Fibroblast of skin of scalp (primary cell): ENCODE data around the gene MRPL24.

ENCODE experiments used
- DNase-seq: peaks from one replicate; pipeline ENCODE4 v3.0.0-alpha.2; 2013

The MRPL24 gene

GRCh38 chr1:156691665-156692440 is 49.0 kb downstream of the MRPL24 start:
- DNase-seq = peak; percentile 26

GRCh38 chr1:156691191-156691590 is 49.7 kb downstream of the MRPL24 start:
- no peak for DNase-seq

- DNase-seq = no peak
These were observed 50.2 kb downstream of the MRPL24 start for GRCh38 chr1:156690675-156691036.

GRCh38 chr1:156689953-156690674 is 50.8 kb downstream of the MRPL24 start:
- no peak for DNase-seq

- peak; percentile 85 for DNase-seq
These were observed 51.6 kb downstream of the MRPL24 start for GRCh38 chr1:156689035-156689952.
